Measurements from ENCODE around the gene CRB3.

The CRB3 gene

GRCh38 chr19:6433165-6433564, 30.9 kb upstream of the CRB3 start:
- DNase-seq (ENCODE audit: low read depth in 3 of 3): no peak

DNA sequence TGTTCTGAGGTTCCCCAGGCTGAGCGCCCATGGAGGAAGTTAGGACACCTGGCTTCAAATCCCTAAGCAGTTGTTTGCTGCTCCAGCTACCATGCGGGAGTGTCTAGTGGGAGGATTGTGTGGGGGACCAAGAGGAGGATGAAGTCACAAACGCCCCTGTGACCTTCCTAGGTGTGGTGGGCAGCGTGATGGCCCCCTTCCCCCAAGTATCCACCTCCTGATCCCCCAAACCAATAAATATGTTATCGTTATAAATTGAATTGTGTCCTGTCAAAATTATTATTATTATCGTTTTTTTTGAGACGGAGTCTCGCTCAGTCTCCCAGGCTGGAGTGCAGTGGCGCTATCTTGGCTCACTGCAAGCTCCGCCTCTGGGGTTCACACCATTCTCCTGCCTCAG, 30.4 kb upstream of the CRB3 start, which contains the start of gene SLC25A41:
Gene SLC25A41 (minus strand): TSS at position 101 of the 400 bp plus-strand sequence. CDS start 70 bp downstream, at position 31.
- no peak for DNase-seq (ENCODE audit: low read depth in 3 of 3)

DNA sequence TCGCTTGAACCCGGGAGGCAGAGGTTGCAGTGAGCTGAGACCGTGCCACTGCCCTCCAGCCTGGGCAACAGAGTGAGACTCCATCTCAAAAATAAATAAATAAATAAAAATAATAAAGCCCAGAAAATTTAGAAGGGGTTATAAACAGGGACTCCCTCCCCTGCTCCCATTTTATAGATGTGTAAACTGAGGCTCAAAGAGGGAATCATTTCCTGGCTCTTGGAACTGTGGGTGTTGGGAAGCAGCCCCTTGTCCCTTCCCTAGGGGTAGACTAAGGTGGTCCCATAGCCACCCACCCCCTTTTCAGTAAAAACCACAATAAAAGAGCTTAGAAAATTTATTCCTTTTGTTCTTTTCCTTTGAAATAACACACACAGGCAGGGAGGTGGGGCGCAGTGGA, 24.3 kb upstream of the CRB3 start:
- DNase-seq (ENCODE audit: low read depth in 3 of 3): no peak

DNA sequence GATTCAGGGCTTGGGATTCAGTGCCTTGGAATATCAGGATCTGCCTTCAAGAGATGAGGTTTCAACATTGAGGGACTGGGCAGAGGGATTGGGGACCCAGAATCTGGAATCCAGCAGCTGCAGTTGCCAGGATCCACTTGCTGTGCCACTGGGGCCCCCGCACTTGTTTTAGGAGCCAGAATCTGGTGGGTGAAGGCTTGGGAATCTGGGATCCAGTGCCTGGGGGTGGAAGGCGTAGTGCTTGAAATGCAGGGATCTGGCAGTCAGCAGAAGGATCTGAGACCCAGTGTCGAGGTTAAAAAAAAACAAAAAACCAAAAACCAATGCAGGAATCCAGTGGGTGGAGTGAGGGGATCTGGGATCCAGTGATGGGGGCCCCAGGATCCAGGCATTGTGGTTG, 23.2 kb upstream of the CRB3 start:
- no peak for DNase-seq (ENCODE audit: low read depth in 3 of 3)

DNA sequence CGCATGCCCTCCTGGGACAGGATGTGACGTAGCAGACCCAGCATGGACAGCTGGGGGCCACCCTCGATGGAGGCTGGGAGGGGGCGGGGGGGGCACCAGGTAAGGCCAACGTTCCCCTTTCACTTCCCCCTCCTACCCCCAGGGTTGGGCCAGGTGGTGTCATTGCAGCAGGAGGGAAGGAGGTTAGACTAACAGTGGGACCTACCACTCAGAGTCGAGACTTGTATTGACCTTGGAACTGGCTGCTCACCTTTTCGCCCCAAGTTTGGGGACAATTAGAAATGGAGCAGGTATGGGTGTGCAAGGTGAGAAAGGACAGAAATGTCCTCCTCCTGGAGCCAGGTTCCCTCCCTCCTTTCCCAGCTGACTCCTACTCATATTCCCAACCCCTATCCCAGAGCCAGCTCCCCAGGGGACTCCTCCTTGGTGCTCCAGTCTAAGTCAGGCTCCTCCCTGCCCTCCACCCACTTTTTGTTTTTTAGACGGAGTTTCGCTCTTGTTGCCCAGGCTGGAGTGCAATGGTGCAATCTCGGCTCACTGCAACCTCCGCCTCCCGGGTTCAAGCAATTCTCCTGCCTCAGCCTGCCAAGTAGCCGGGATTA, 21.9 kb upstream of the CRB3 start:
- no peak for DNase-seq (ENCODE audit: low read depth in 3 of 3)

DNA sequence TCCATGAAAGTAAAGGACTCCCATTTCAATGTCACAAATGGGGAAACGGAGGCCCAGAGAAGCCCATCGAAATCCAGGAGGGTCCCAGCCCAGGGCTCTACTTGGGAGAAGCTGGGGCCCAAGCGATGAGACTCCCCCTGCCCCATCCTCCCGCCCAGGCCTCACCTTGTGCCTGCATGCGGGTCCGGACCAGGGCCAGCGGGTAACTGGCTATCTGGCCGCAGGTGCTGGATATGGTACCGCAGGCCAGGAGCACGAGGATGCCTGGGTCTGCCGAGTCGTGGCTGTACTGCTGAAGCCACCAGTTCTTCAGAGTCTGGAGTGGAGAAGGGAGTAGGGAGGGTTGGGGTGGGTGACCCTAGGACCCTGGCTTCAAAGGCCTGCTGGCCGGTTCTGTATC, 20.1 kb upstream of the CRB3 start:
- no peak for DNase-seq (ENCODE audit: low read depth in 3 of 3)

- DNase-seq (ENCODE audit: low read depth in 3 of 3): no peak
These were observed 17.6 kb upstream of the CRB3 start for GRCh38 chr19:6446452-6446851.

GRCh38 chr19:6448045-6448444, 16.0 kb upstream of the CRB3 start:
- no peak for DNase-seq (ENCODE audit: low read depth in 3 of 3)

DNA sequence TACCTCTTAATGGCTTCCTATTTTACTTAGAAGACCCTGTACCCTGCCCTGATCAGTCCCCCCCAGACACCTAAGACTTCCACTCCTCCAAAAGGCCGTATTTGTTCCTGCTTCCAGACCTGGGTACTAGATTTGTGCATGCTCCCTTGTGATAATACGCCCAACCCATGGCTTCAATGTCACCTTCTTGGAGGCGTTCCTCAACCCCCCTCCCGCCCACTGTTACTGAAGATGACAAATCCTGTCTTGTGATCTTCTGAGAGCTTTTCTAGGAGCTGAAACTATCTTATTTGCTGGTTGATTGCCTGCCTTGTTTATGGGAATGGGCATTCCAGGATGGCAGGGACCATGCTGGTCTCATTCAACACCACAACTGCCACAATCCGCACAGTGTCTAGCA, 13.9 kb upstream of the CRB3 start:
- DNase-seq (ENCODE audit: low read depth in 3 of 3): no peak

DNA sequence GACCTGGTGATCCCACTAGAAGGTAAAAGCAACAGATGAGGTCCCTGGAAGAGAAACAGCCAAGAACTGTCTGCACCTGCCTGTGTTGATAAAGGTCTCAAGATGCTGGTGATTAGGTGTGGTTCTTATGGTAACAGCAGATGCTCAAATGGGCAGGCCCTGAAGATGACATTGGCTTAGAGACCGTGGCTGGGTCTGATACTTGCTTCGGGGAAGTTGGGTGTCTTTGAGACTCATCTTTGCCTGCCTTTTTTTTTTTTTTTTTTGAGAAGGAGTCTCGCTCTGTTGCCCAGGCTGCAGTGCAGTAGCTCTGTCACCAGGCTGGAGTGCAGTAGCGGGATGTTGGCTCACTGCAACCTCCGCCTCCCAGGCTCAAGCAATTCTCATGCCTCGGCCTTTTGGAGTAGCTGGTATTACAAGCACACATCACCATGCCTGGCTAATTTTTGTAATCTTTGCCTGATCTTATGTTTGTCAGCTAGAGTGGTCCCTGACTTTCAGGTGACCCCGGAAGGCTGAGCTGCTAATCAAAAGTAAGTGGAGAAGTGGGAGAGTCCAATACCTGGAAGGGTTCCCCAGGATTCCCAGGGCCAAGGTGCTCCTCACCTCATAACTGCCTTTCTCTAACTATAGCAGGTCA, 12.4 kb upstream of the CRB3 start:
- no peak for DNase-seq (ENCODE audit: low read depth in 3 of 3)

DNA sequence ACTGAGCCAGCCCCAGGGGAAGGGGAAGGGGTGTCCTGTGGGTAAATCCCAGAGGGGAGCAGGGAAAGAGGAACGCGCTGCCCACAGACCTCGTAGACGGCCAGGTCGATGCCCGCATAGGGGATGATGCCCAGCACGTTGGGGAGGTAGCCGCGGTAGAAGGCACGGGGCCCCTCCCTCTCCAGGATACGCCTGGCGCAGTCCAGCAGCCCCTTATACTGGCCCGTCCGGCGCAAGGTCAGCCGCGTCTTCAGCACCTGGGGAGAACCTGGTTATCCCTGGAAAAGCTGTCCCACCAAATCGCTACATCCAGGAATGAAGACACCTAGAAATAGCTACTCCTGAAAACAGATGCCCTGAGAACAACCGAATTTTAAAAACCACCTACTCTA, 11.9 kb upstream of the CRB3 start:
- DNase-seq (ENCODE audit: low read depth in 3 of 3): no peak

DNA sequence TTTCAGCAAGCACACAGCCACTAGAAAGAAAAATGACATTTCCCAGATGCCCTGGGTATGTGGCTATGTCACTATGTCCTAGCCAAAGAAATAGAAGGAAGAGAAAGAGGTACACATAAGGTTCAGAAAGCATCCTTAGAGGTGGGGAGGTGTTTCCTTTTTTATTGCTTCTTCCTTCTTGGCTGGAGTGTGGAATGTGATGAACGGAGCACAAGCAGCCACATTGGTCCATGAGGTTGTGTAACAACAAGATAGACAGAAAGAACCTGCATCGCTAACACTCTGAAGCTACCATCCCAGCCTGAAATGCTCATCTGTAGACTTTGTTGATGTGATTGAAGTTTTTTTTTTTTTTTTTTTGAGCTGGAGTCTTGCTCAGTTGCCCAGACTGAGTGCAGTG, 11.2 kb upstream of the CRB3 start:
- DNase-seq (ENCODE audit: low read depth in 3 of 3): no peak

GRCh38 chr19:6453951-6454565, 10.0 kb upstream of the CRB3 start:
- no peak for DNase-seq (ENCODE audit: low read depth in 3 of 3)

- no peak for DNase-seq (ENCODE audit: low read depth in 3 of 3)
These were observed 8.1 kb upstream of the CRB3 start for GRCh38 chr19:6455924-6456323.

- DNase-seq (ENCODE audit: low read depth in 3 of 3): no peak
These were observed 5.9 kb upstream of the CRB3 start for GRCh38 chr19:6457958-6458694.

- DNase-seq (ENCODE audit: low read depth in 3 of 3): no peak
These were observed 5.3 kb upstream of the CRB3 start for GRCh38 chr19:6458695-6459261.

DNA sequence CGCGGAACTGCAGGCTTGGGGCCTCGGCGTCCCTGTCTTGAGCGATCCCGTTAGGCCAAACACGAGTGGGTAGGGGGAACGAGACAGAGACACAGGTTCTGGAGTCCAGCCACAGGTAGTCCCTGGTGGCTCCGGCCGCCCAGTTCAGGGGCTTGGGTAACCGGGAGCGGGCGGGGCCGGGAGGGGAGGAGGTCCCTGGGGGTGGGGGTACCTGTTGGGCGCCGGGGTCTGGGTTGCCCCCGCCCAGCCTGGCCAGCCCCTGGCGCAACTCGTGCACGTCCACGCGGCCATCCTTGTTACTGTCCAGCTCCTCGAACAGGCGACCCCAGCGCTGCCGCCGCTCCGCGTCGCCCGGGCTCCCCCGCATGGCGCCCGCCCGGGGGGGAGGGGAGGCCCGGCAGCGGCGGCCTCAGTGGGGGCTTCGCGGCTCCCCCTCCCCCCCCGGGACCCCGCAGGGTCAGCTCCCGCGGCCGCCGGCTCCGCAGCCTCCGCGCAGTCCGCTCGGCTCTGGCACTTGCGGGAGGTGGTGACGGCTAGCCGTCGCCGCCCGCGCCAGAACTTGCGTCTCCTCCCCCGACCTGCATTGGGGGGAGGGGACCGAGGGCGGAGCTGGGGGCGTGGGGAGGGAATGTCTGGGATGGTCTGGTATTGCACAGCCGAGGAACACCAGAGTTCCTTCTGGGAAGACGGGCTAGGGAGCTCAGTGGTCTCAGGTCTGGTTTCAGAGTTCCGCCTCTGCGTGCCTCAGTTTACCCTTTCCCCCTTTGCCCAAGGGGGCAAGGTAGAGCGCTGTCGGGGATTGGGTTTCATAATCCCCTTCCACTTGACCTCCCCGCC, 4.6 kb upstream of the CRB3 start, which contains the start of gene SLC25A23:
Gene SLC25A23 (minus strand): TSS at position 531 of the 837 bp plus-strand sequence. CDS start 164 bp downstream, at position 367.
- DNase-seq (ENCODE audit: low read depth in 3 of 3): peak in 2 of 3 experiments; percentile 38 to 73

DNA sequence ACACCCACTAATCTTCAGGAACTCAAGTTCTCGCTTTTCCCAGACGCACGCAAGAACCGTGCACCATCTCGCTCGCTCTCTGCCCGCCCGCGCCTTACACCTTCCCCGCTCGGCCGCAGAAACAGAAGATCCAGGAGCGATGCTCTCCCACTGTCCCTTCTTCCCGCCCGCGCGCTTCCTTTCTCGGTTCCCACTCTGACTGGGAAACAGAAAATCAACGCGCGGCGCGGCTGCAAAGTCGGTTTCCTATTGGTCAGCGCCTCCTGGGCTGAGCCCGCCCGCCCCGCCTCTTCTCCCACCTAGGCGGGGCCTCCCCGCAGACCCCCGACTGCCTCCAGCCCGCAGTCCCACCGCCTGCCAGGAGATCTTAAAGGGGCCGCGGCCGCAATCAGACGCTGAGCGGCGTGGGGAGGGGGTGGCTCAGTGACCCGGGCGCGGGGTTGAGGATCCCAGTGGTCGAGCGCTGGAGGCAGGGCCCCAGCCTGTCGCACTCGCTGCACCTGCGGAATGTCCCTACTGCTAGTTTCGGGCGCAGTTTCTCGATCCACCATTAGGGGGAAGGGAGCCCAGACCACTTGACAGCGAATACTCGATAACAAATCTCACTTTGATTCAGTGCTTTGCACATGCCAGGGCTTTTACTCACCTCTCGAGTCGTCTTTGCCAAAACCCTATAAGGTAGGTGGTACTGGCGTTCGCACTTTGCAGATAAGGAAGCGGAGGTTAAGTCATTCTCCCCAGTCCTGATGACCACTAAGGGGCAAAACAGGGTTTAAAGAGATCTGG, 3.8 kb upstream of the CRB3 start:
- DNase-seq (ENCODE audit: low read depth in 3 of 3): peak; percentile 94 to 98 (median 97)

DNA sequence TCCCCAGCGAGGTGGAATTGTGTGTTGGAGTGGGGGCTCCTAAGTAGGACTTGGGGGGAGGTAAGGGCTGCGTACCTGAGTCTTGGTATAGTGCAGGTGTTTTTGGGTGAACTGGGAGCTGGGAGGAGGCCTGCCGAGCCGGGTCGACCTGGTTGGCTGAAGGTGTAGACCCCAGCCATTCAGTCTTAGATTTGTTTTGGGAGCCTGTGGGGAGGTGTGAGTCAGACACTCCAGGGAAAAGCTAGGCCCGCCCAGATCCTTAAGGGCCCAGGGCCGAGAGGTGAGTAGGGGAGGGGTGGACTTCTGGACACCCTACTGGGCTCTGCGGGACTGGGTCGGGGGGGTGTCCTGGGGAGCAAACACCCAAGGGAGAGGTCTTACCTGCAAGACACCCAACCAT, 935 bp downstream of the CRB3 start:
- no peak for DNase-seq (ENCODE audit: low read depth in 3 of 3)

GRCh38 chr19:6465663-6466062, 1.6 kb downstream of the CRB3 start:
- DNase-seq (ENCODE audit: low read depth in 3 of 3): no peak
